Neural cell (in vitro differentiated cells): ENCODE results near the gene ARID3A. TPM values are rescaled to one million over a fixed set of nuclear protein-coding genes. Genes with fewer than 3 reads are reported as not detected.

Source experiments
- H2AFZ ChIP-seq: fragments of 200-600, 300-800 bp; sonication (generic), shearing (Covaris generic); 2 replicates; pipeline ENCODE4 v1.6.0; 2014; ENCODE audit warnings: low read depth, mild to moderate bottlenecking, antibody characterized with exemption, low read length, moderate library complexity
- H3F3A ChIP-seq: fragments of 200-600 bp; shearing (Covaris generic); 2 replicates; pipeline ENCODE4 v1.6.1; 2016; ENCODE audit warnings: mild to moderate bottlenecking, moderate library complexity, mixed read lengths, antibody characterized with exemption, low read length; ENCODE audit not compliant: insufficient read depth, poor library complexity, severe bottlenecking
- H3K27ac ChIP-seq: fragments of 200-600, 300-800 bp; sonication (generic), shearing (Covaris generic); 2 replicates; pipeline ENCODE4 v1.5.1; 2014; ENCODE audit warnings: mild to moderate bottlenecking, low read length, moderate library complexity
- H3K27me3 ChIP-seq: fragments of 300-800, 200-600 bp; sonication (generic), shearing (Covaris generic); 2 replicates; pipeline ENCODE4 v1.6.0; 2014; ENCODE audit warnings: mild to moderate bottlenecking, low read depth, low read length, moderate library complexity; ENCODE audit not compliant: insufficient read depth
- H3K36me3 ChIP-seq: fragments of 300-800, 200-600 bp; sonication (generic), shearing (Covaris generic); 2 replicates; pipeline ENCODE4 v1.5.1; 2014; ENCODE audit warnings: mild to moderate bottlenecking, antibody characterized with exemption, low read length, moderate library complexity; ENCODE audit not compliant: insufficient read depth
- H3K4me2 ChIP-seq: fragments of 300-800, 200-600 bp; sonication (generic), shearing (Covaris generic); 2 replicates; pipeline ENCODE4 v1.6.0; 2014; ENCODE audit warnings: mild to moderate bottlenecking, low read length
- H3K4me3 ChIP-seq: fragments of 300-800, 200-600 bp; sonication (generic), shearing (Covaris generic); 2 replicates; pipeline ENCODE4 v1.5.1; 2014; ENCODE audit warnings: mild to moderate bottlenecking, low read length, moderate library complexity
- H3K79me2 ChIP-seq: fragments of 200-600 bp; shearing (Covaris generic); replicated peaks from 2 replicates; pipeline ENCODE4 v1.6.0; 2014; ENCODE audit warnings: mild to moderate bottlenecking, low read length, moderate library complexity; ENCODE audit not compliant: insufficient read depth
- H3K9ac ChIP-seq: fragments of 300-800, 200-600 bp; sonication (generic), shearing (Covaris generic); 2 replicates; pipeline ENCODE4 v1.6.1; 2016; ENCODE audit warnings: mild to moderate bottlenecking, low read length, mixed read lengths
- H3K9me2 ChIP-seq: fragments of 200-600 bp; shearing (Covaris generic); 2 replicates; pipeline ENCODE4 v1.6.1; 2016; ENCODE audit warnings: mild to moderate bottlenecking, low read length, mixed read lengths; ENCODE audit not compliant: insufficient read depth
- H3K9me3 ChIP-seq: fragments of 200-600, 300-800 bp; sonication (generic), shearing (Covaris generic); 2 replicates; pipeline ENCODE4 v1.6.1; 2016; ENCODE audit warnings: mild to moderate bottlenecking, mixed run types, low read length, moderate library complexity, mixed read lengths
- H4K20me1 ChIP-seq: fragments of 200-600 bp; shearing (Covaris generic); 2 replicates; pipeline ENCODE4 v1.6.1; 2016; ENCODE audit warnings: mild to moderate bottlenecking, mixed run types; ENCODE audit not compliant: insufficient read depth
- CTCF ChIP-seq: fragments of 450-650 bp; IDR thresholded peaks from 2 replicates; pipeline ENCODE4 v1.5.1; 2014; ENCODE audit warnings: antibody characterized with exemption, mild to moderate bottlenecking, moderate library complexity; ENCODE audit not compliant: poor library complexity, severe bottlenecking
- EP300 ChIP-seq: fragments of 450-650 bp; conservative IDR thresholded peaks from 2 replicates; pipeline ENCODE4 v1.6.1; 2014; ENCODE audit warnings: antibody characterized with exemption, mild to moderate bottlenecking, moderate library complexity; ENCODE audit not compliant: poor library complexity, severe bottlenecking
- EZH2 ChIP-seq: fragments of 200-600, 300-800 bp; shearing (Covaris generic), sonication (generic); IDR thresholded peaks from 2 replicates; pipeline ENCODE4 v1.6.1; 2014; ENCODE audit warnings: antibody characterized with exemption, low read length, borderline replicate concordance, mild to moderate bottlenecking; ENCODE audit not compliant: insufficient read depth, poor library complexity, severe bottlenecking
- MXI1 ChIP-seq: fragments of 450-650 bp; conservative IDR thresholded peaks from 2 replicates; pipeline ENCODE4 v1.6.1; 2014; ENCODE audit warnings: antibody characterized with exemption, mild to moderate bottlenecking; ENCODE audit not compliant: poor library complexity, severe bottlenecking
- POLR2AphosphoS5 ChIP-seq: IDR thresholded peaks from 2 replicates; pipeline ENCODE4 v1.6.1; 2012
- RAD21 ChIP-seq: fragments of 450-650 bp; conservative IDR thresholded peaks from 2 replicates; pipeline ENCODE4 v1.6.1; 2014; ENCODE audit warnings: antibody characterized with exemption, mild to moderate bottlenecking, moderate library complexity
- REST ChIP-seq: IDR thresholded peaks from 2 replicates; pipeline ENCODE4 v1.6.1; 2012; ENCODE audit warnings: borderline replicate concordance
- SMC3 ChIP-seq: fragments of 450-650 bp; conservative IDR thresholded peaks from 2 replicates; pipeline ENCODE4 v1.6.1; 2014; ENCODE audit warnings: antibody characterized with exemption, mild to moderate bottlenecking, moderate library complexity; ENCODE audit not compliant: poor library complexity
- TAF1 ChIP-seq: IDR thresholded peaks from 2 replicates; pipeline ENCODE4 v1.6.1; 2012; ENCODE audit warnings: low read depth
- polyA plus RNA-seq: library from polyadenylated mRNA; depleted of rRNA; stranded (reverse); fragments of >200 nt; gene quantifications from 2 replicates; pipeline ENCODE4 v1.2.3, GENCODE V29; 2014

The ARID3A gene
- polyA plus RNA-seq, 1 donor from 2014 or later, result 11.4 TPM

GRCh38 chr19:888581-889385 is 37.1 kb upstream of the ARID3A start:
- H3K79me2 ChIP-seq, result peaks cover 6% of the 10 kb centered on the region
- H3K27me3 ChIP-seq, result no peaks in the 10 kb centered on the region
- no peak overlapping the region for H3K4me3 ChIP-seq
- H4K20me1 ChIP-seq, result no peaks in the 10 kb centered on the region
- H3K9ac ChIP-seq, result no peak overlapping the region
- TF ChIP-seq TAF1 (no peak), SMC3 (no peak), POLR2AphosphoS5 (no peak), REST (no peak)
- no peaks in the 10 kb centered on the region for H3F3A ChIP-seq
- no peak overlapping the region for H3K27ac ChIP-seq
- H3K4me2 ChIP-seq, result no peak overlapping the region
- H2AFZ ChIP-seq, result no peak overlapping the region
- no peaks in the 10 kb centered on the region for H3K36me3 ChIP-seq
- H3K9me3 ChIP-seq, result no peaks in the 10 kb centered on the region
- no peaks in the 10 kb centered on the region for H3K9me2 ChIP-seq

GRCh38 chr19:889662-890295 is 36.1 kb upstream of the ARID3A start:
- Histone ChIP-seq H4K20me1 (no peaks in the 10 kb centered on the region), H3K27ac (no peak overlapping the region), H3K9me3 (no peaks in the 10 kb centered on the region), H3K36me3 (no peaks in the 10 kb centered on the region), H3K9me2 (no peaks in the 10 kb centered on the region), H3K27me3 (no peaks in the 10 kb centered on the region), H3K4me2 (no peak overlapping the region), H3K9ac (no peak overlapping the region), H3K79me2 (peaks cover 6% of the 10 kb centered on the region), H3F3A (no peaks in the 10 kb centered on the region), H3K4me3 (no peak overlapping the region), H2AFZ (no peak overlapping the region)
- TF ChIP-seq MXI1, result no peak
- no peak for TF ChIP-seq TAF1

DNA sequence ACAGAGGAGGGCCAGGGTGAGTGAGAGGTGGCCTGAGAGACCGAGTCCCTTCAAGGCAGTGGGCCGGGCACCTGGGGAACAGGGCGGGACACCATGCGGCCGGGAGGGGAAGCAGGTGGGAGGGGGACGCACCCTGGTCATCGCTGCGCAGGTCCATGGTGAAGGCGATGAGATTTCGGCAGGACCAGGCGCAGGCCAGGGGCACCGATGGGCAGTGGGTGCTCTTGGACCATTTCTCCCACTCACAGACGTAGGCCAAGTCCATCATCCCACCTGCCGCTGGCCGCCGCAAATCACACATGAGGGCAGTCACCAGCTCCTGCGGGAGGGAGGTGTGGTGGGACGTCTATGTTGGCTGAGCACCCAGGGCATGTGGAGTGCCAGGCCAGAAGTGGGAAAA is 35.0 kb upstream of the ARID3A start:
- Histone ChIP-seq H3K36me3 (no peaks in the 10 kb centered on the region), H3K9ac (no peak overlapping the region), H3K27ac (no peak overlapping the region), H3K4me2 (no peak overlapping the region), H4K20me1 (no peaks in the 10 kb centered on the region), H3K79me2 (peaks cover 6% of the 10 kb centered on the region), H3K9me2 (no peaks in the 10 kb centered on the region), H3K9me3 (no peaks in the 10 kb centered on the region), H2AFZ (no peak overlapping the region), H3F3A (no peaks in the 10 kb centered on the region), H3K4me3 (no peak overlapping the region), H3K27me3 (no peaks in the 10 kb centered on the region)
- TF ChIP-seq CTCF, result no peak
- TF ChIP-seq RAD21, result no peak
- TF ChIP-seq MXI1, result no peak
- no peak for TF ChIP-seq POLR2AphosphoS5
- no peak for TF ChIP-seq EP300
- no peak for TF ChIP-seq REST
- TF ChIP-seq SMC3, result no peak
- TF ChIP-seq TAF1, result no peak
- no peak for TF ChIP-seq EZH2
